HG02943 (cell line): ENCODE data around the gene HOXB5.

Source experiments
- ATAC-seq: cut with Tn5 transposase; IDR thresholded peaks from one replicate; pipeline ENCODE4 v1.9.1; 2021; ENCODE audit warnings: mild to moderate bottlenecking, low read depth, moderate library complexity; ENCODE audit not compliant: unreplicated experiment

HOXB5 gene

DNA sequence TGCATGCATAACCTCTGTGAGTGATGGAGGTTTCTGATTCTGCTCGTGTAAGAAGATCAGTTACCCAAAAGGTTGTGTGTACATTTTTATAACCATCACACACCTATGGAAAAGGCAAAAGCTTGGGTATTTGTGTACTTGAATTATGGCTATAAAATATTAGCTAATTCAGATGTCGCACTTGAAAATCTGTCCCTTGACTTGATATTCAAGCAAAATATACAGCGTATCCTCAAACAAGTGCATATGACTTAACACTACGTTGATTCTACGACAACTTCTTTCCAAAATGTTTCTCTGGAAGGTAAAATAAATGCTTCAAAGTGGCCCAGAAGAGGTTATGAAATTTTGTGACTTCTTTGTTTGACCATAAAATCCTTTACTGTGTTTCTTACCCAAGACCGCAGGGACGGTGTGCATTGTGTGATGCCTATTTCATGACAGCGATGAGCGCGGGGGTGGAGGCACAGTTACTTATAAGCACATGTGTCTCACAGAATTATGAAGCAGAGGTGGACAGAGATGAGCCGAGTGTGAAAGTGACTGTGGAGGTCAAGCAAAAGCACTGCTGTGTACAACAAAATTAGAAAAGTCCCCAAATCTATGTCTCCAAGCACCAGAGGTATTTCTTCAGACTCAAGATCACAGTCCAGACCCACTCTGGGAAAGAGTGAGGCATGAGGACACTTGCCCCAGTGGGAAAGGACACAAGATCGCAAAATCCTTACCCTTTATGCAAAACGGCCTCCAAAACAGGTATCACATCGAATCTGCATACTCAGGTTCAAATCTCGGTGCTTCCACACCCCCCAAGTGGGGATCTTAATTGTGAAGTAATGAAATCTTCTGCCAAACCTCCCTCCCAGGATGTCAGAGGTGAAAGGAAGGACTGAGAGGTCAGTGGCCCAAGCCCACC is 36.7 kb upstream of the HOXB5 start:
- ATAC-seq, result no peak

DNA sequence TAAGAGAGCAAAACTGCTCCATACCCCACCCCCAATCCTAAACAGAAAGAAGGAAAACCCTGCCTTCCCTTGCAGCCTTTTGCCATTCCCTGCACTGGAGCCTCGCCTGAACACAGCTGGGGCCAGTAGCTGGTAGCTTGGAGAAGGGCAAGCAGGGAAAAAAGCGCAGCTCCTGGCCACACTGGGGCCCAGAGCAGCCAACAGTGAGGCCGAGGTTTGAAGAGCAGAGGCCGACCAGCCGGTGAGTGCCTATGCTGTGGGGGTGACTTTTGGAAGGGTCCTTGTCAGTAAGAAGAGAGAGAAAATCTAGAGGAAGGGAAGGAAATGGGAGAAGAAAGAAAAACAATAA is 35.8 kb upstream of the HOXB5 start:
- ATAC-seq, result no peak

DNA sequence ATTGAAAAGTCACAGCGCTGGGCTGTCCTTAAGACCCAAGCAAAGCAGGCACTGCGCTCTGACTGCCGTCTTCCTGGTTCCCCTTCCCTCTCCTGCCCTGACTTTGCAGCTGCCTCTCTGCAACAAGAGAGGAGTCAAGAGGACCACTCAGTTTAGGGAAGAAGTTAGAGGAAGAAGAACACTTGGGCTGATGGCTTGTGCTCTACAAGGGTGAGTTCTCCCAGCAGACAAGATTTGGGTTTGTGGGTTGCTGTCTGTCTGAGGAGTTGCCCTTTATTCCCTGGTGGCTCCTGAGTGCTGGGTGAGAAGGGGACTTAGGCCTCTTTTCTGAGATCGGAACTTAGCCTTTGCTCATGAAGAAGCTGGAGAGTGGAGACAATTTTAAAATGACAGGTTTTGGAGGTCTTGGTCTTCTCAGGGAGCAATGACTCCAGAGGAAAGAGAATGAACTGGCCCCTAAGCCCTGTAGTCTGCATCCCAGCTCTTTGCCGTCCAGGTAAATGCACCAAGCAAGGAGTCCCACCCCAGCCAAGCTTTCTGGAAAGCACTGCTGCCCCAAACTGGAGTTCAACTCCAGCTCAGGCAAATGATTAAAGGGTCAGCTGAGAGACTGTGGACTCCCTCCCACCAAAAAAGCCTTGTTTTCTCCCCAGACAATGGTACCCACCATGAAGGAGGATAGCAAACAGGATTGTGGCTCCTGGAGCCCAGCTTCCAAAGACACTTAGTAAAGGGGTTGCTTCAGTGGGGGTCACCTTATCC is 35.3 kb upstream of the HOXB5 start:
- no peak for ATAC-seq

DNA sequence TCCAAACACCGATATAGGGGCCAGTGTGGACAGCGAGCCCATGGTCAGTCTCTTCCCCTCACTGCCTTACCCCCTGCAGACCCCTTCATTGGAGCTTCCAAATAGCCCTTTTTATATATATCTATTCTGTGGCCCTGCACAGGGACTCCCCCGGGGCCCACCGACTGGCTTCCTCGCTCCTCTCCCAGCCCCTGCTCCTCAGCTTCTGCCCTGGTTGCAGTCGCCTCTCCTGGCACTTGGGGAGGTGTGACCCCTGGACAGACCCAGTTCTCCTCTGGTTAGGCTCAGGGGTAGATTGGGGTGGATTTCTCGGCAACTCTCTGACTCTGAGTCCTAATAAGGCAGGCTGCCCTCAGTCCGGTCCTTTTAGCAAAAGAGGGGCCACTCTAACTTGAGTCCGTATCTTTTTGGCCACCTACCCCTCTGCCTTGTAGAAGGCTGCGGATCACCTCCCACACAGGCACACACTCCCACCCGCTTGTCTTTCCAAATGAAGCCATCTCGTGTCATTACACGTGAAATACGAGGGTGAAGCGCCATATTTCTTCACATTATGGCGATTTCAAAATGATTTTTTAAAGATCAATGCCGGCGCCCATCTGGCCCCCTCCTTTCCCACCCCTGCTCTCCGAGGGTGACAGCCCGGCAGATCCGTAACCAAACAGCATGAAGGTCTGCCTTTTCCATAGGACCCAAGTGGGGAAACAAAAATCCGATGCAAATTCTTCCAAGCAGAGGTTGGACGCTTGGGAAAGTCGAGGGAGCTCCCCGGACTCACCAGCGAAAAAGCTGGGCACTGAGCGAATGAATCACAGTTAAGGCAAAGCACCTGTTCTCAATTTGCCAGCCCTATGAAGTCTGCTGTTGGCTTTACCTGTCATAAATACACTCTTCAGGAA is 34.3 kb upstream of the HOXB5 start:
- ATAC-seq, result no peak

DNA sequence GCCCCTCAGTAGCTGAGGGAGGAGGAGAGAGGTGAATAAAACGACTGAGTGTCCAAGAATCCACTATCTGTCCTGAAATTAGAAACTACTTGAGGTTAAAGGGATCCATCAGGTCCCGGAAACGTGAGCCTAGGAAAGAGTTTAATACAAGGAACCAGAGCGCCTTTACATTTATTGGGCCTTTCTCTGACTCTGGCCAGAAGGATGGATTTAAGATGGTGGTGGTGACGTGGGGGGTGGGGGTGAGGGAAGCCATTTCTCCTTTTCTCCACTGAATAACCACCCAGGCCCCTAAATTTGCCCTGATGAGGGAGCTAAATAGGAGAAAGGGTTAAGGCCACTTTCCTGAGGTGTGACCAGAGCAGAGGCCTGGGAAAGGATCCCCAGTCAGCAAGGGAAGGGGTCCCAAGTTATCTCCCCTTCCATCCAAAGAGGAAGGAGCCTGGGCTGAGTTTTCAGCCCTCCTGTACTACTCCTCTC is 33.6 kb upstream of the HOXB5 start:
- ATAC-seq, result no peak

DNA sequence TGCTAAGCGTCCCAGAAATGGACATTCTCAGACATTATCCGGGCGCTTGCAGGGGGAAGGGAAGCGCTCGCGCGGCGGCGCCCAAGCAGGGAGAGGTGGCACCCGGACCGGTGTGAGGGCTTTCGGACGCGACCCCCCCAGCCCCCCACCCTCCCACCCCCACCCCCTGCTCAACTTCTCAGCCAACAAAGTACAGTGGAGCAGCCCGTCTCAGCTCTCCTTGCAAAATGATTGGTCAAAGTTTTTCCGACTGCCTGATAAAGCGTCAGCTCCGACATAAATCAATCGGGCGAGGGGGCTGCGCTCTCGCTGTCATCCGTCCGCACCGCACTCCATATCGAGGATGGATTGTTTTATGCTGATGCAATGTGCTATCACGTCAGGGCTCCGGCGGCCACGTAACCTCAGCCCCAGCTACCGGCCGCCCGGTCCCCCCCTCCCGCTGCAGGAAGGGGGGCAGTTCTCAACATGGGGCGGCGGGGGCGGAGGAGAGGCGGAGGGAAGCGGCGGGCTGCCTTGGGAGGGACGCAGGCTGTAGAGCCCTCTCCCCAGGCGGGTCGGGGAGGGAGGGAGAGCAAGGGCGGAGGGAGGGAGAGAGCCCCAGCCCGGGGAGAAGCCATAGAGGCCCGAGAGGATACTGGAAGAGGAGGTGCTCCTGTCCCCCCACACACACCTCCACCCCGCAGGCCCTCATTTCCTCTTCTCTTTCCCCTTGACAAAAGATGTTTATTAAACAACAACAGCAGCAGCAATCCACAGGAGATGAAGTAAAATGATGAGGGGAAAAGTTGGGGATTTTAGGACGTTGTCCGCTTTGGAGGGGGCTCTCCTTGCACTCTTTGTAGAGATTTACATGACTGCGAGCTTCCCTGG is 32.9 kb upstream of the HOXB5 start, which contains the start of gene HOXB9:
TSS of gene HOXB9 (minus strand) at position 114 of the 873 bp plus-strand sequence. CDS start at position 25, 89 bp downstream.
- ATAC-seq, result no peak

DNA sequence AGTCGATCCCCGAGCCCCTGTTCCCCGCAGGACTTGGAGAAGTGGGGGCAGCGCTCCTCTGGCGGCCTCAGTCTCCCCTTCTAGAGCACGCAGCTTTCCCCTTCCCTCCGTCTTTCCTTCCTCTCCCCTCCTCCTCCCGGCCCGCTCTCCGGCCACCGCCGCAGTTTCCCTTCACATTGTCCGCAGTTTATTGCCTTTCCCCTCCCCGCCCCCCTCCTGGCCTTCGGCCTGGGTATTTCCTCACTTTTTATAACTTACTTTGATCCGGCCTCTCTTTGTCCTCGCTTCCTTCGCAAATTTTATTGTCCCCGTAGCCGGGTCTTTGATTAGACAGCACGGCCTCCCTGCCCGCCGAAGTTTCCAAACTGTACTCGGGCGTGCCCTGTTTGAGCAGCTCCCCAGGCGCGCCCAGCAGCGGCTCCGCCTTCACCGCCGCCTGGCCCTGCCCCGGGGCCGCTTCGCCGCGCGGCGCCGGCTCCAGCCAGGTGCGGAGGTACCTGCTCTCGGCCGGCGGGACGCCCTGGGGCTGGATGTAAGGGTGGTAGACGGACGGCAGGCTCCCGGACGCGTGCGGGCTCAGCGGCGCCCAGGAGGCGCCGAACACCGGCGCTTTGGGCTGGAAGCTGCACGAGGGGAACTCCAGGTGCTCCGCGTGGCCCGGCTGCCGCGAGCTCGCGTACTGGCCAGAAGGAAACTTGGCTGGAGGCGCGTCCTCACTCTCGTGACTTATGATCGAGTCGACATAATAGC is 32.1 kb upstream of the HOXB5 start:
- ATAC-seq, result no peak

DNA sequence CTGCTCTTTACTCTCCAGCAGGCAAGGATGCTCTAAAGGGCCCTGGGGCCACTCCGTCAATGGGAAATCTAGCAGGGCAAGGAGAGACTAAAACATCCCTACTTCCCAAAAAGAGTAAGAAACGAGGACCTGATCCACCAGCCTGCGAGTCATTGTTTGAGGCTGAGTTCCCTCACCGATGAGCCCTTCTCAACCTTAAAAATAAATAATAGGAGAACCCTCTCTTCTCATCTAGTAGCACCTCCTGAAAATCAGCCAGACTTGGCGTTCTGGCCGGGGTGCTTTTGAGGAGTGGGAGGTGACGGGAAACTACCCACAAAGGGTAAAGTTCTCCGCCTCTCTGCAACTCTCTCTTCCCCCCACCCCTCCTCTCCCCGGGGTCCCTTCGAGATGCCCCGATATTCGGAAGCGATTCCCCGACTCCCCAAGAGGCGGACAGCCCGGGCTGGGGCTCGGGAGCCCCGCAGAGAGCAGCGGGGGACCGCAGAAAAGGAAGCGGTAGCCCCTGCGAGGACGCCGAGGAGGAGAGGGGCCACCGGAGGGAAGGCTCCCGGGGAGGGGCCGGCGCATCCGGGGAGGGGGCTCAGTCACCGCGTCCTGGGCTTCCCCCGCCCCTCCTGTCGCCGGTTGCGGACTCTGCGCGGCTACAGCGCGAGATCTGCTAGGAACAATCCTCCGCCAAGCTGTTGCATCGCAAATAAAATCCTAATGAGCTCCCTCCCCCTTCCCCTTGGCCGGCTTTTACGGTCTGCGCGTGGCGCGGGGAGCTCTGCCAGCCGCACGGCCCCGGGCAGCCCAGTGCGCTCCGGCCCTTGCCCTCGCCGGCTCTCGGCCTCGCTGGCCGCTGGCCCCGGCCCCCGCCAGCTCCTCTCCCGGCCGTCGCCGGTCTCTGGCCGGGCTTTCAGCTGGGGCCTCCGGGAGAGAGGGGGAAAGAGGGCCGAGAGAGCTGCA is 31.2 kb upstream of the HOXB5 start:
- ATAC-seq, result no peak

DNA sequence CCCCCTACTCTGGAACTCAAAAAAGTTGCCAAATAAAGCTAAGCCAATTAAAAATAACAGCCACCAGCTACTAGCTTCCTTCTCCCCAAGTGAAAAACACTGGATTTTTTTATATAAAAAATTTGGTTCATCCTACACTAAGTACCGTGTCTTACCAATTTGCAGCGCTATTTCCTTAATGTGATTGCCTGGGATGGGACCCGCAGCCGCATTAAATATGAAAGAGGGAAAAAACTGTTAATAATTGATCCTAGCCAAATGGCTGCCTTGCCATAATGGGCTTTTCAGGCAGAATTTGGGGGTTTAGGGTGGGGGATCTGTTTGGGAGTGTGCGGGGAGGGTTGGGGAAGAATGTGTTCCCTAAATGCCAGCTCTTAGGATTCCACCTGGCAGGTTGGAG is 30.5 kb upstream of the HOXB5 start:
- no peak for ATAC-seq

DNA sequence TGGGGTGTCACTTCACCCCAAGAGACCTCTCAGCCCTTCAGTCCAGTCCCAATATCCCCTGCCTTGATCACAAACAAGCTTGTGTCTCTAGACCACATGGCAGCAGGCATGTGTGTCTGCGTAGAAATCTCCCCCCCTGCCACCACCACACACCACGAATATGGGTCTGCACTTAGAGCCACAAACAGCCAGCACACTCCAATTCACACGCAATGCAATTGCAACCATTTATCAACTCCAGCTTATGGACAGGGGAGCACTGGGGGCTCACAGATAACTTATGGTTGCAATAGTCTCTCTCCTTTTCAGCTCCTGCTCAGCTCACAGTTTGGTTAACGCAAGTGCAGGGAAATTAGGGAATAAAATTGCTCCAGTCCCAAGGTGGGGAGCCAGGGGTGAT is 30.0 kb upstream of the HOXB5 start:
- no peak for ATAC-seq

DNA sequence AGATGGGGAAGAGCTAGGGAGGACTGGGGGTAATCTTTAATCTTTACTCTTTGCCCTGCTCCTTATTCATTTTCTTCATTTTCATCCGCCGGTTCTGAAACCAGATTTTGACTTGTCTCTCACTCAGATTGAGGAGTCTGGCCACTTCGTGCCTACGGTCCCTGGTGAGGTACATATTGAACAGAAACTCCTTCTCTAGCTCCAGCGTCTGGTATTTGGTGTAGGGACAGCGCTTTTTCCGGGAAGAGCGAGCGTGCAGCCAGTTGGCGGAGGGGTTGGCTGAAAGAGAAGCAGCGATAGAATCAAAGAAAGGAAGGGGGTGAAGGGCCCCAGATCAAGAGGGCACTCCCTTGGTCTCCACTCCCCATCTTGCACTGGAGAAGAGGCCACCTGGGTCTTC is 29.3 kb upstream of the HOXB5 start:
- ATAC-seq, result no peak

DNA sequence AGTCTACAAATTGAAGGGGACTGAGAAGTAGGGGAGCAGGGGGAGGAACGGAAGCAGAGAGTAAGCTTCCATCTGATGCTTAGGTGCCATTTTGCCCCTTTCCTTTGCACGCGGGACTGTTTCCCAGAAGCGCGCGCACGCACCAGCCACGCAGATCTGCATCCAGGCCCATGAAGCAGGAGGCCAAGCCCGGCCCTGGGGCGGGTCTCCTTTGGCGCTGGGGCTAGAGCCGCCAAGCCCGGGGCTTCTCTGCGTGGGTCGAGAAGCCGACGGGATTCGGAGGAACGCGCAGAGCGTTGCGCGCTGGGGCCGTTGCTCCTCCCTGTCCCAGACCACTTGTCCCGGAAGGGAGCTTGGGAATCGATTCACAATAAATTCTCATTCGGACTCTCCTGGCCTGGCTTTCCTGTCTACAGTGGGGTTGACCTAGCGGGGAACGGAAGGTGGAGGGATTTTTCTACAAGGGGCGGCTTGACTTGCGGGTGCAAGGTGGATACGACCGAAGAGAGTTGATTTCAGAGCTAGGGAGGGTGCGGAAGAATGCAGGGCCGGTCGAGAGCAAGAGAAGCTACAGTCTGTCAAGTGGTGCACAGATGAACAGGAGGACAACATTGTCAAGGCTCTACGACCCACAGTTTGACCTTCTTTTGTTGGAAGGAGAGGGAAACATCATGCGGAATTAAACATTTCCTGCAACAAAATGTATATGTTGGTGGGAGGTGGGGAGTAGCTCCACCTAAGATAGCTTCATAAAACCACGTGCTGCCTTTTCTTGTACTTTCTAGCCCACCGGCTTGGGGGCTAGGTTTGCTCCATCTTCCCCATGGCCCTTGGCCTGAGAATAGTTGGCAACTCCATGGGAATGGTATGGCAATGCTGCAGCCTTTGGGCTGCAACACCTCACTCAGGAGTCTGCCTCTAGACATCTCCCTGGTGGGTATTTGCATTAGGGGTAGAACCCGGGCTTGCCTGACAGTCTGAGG is 28.1 kb upstream of the HOXB5 start:
- no peak for ATAC-seq

DNA sequence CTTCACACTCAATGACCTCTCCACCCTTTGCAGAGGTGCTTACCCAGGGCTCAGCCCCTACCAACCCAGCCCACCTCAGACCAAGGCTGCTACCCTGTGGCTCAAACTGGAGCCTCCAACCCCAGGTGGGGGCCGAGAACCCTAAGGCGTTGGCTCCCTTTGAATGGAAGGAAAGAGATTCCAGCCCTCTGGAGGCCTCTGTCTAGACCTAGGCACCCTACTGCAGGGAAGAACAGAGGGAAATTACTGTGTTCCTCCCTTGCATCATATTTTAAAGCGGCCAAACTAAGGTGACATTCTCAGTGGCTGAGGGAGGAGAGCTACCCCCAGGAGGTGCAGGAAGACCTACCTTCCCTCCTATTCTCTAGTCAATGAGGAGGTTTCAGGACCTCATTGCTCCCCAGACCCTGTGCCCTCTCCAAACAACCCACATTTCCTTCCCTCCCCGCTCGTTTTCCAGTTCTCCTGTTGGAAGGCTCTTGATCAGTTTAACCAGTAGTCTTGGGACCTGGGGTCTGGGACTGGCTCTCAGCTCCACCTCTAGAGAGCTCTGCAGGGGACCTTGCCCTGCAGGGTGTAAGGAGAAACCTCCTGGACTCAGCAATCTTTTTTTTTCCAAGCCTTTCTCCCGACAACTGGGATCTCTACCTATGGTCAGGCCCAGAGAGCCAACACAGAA is 27.0 kb upstream of the HOXB5 start:
- ATAC-seq, result no peak

DNA sequence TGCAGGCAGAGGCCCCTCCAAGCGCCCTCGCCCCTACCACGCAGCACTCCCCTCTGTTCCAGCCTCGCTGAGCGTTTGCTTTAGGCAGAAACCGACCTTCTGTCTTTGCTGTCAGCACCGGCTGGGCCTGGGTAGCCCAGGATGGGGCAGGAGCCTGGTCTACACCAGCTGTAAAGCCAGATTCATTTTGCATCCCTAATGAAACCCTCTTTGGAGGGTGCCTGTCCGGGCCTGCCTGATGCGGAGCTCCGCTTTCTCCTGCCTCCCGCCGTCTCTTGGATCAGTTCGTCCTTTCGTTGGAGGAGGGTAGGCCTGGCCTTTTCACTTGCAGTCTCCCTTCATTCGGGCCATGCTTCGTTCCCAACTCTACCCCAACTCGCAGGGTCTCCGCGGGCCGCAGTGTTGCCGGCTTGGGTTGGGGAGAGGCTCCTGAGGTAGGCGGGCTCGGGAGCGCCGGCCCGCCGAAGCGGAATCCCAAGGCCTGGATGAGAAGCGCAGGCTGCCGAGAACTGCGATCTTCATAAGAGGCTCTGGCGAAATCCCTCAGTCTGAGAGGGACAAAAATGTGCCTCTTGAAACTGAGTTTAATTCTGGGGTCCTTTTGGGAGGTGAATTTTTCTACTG is 26.4 kb upstream of the HOXB5 start:
- no peak for ATAC-seq

DNA sequence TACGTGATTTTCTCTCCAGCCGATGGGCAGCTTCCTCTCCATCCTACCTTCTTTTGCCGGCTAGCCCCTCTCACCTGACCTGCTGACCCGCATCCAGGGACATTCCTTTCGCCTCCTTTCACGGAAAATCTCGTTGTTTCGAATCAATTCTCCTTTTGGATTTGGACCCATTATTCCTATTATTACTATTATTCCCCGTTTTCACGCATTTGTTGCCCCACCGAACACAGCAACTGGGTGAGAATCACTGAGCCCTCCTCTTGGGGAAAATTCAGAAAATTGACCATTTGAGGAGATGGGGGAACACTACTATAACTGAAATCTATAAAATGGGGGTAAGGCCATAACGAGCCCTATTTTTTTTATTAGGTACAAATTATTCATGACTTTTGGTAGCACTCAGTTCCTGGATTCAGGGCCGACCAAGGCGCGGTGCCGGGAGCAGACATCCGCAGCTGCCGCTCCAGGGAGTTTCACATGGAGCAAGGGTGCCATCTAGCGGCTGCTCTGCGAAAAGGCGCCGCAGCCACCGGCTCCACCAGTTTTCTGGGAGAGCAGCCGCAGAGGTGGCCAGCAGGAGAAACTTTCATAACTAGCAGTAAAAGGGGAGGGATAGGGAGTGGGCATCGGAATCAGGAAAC is 24.8 kb upstream of the HOXB5 start:
- ATAC-seq, result no peak
